ENCODE data around the gene ZNF438. TPM values are rescaled to one million over a fixed set of nuclear protein-coding genes. Genes with fewer than 3 reads are reported as not detected.

ZNF438 gene
- total RNA-seq, 1 experiment from 2014 or later = 8.4 TPM

DNA sequence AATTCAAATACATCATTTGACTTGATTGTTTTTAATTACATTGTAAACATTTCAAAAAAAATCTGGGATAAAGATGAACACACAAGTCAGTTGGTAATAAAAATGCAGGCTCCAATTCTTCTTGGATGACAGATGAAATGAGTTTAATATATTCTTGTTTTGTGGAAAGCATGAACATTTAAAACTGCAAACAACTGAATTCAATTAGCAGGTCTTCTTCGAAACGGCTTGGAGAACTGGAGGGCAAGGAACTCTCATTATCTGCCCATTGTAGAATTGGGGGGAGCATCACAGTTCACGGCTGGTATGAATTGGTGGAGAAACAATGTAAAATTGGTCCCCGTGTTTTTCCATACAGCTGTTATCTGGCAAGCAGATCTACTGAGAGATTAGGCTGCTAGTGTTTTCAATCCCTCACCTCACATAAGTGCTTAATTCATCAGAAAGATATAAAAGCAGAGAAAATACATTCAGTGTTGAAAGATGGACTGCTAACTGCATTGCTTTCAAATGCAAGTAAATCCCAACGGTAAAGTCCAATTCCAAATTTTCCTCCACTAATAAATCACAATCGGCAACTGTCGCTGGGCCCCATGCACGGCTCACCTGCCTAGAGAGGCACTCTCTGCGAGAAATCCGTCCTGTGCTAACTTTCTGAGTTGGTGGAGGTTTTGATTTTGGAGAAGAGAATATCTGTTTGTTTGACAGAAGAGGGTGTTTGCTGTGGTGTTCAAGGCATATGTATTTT, 199.5 kb downstream of the ZNF438 start:
- Mint-ChIP-seq H3K27me3 (ENCODE audit: insufficient read depth, unreplicated experiment) (no peaks in the 10 kb centered on the region), H3K4me1 (ENCODE audit: insufficient read depth, unreplicated experiment) (peaks cover 7% of the 10 kb centered on the region), H3K9me3 (ENCODE audit: unreplicated experiment) (no peaks in the 10 kb centered on the region), H3K36me3 (ENCODE audit: insufficient read depth, unreplicated experiment) (no peaks in the 10 kb centered on the region), H3K27ac (ENCODE audit: low read depth, unreplicated experiment) (no peak overlapping the region), H3K4me3 (ENCODE audit: unreplicated experiment) (no peak overlapping the region)
- DNase-seq (ENCODE audit: unreplicated experiment) = no peak
- ChIA-PET POLR2A (no interaction called here), CTCF (no interaction called here)
- BruUV-seq (replicated peaks) = no TSS peak
- TF ChIP-seq, protein P1, sequence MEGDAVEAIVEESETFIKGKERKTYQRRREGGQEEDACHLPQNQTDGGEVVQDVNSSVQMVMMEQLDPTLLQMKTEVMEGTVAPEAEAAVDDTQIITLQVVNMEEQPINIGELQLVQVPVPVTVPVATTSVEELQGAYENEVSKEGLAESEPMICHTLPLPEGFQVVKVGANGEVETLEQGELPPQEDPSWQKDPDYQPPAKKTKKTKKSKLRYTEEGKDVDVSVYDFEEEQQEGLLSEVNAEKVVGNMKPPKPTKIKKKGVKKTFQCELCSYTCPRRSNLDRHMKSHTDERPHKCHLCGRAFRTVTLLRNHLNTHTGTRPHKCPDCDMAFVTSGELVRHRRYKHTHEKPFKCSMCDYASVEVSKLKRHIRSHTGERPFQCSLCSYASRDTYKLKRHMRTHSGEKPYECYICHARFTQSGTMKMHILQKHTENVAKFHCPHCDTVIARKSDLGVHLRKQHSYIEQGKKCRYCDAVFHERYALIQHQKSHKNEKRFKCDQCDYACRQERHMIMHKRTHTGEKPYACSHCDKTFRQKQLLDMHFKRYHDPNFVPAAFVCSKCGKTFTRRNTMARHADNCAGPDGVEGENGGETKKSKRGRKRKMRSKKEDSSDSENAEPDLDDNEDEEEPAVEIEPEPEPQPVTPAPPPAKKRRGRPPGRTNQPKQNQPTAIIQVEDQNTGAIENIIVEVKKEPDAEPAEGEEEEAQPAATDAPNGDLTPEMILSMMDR (IDR thresholded peaks at IDR 0.05; ENCODE audit: unreplicated experiment) = no peak
- intact Hi-C loops (cut with micrococcal nuclease) = no loop called here

GRCh38 chr10:30831426-30831825, 200.2 kb downstream of the ZNF438 start:
- no peak overlapping the region for H3K4me3 Mint-ChIP-seq (ENCODE audit: unreplicated experiment)
- POLR2A ChIA-PET = no interaction called here

DNA sequence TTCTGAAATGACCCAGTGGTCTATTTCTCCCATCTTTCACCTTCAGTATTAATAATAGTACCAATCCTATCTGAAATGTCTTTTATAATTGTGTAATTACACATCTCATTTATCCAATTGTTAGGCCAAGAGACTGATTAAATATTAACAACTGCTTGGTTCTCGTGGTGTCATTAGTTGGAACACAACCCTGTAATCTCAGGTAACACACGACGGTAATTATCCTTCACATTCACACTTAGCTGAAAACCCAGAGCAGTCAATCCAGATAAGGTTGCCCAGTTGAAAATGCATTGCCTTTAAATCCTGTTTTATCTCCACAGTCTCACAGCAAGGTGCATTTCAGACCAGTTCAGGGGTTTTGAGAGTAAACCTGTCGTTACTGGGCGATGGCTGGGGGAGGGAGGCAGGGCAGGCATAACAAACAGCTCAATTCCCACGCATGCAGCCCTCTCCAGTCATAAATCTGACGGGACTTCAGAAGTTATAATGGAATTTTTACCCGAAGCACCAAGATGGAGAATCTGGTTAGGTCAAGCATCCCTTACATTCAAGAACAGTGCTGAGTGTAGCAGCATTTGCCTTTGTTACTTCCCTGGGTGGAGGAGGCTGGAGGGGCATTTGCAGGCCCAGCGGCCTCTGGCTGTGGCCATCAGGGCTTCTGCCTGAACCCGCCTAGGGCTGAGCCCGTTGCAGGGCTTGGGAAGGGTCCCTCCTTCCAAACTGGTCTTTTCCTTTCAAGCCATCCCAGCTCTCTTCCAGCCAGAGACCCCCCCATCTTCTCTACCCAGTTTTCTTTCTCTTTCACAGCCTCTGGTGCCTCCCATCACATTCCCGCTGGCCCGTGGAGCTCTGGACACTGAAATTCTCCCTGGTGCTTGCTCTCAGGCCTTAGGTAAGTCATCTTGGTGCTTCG, 201.1 kb downstream of the ZNF438 start:
- no peak overlapping the region for H3K4me3 Mint-ChIP-seq (ENCODE audit: unreplicated experiment)
- intact Hi-C loops (cut with micrococcal nuclease) = no loop called here
- H3K27me3 Mint-ChIP-seq (ENCODE audit: insufficient read depth, unreplicated experiment) = no peaks in the 10 kb centered on the region
- ChIA-PET POLR2A (no interaction called here), CTCF (interaction anchor here (0.6 kb wide), 1 partner anchor 1320 kb away, joined by 4 read pairs; no protein-coding TSS in a partner anchor)
- H3K27ac Mint-ChIP-seq (ENCODE audit: low read depth, unreplicated experiment) = no peak overlapping the region
- no peaks in the 10 kb centered on the region for H3K36me3 Mint-ChIP-seq (ENCODE audit: insufficient read depth, unreplicated experiment)
- H3K9me3 Mint-ChIP-seq (ENCODE audit: unreplicated experiment) = no peaks in the 10 kb centered on the region
- H3K4me1 Mint-ChIP-seq (ENCODE audit: insufficient read depth, unreplicated experiment) = peaks cover 7% of the 10 kb centered on the region
- DNase-seq (ENCODE audit: unreplicated experiment) = no peak
- BruUV-seq (replicated peaks) = no TSS peak
- TF ChIP-seq, protein P1 (IDR thresholded peaks at IDR 0.05; ENCODE audit: unreplicated experiment) = no peak

More at GRCh38 chr10:30831426-30831825, 200.2 kb downstream of the ZNF438 start:
- H3K9me3 Mint-ChIP-seq (ENCODE audit: unreplicated experiment) = no peaks in the 10 kb centered on the region
- DNase-seq (ENCODE audit: unreplicated experiment) = no peak
- peaks cover 7% of the 10 kb centered on the region for H3K4me1 Mint-ChIP-seq (ENCODE audit: insufficient read depth, unreplicated experiment)
- intact Hi-C loops (cut with micrococcal nuclease) = no loop called here
- CTCF ChIA-PET = no interaction called here
- BruUV-seq (replicated peaks) = no TSS peak
- no peaks in the 10 kb centered on the region for H3K36me3 Mint-ChIP-seq (ENCODE audit: insufficient read depth, unreplicated experiment)
- no peak overlapping the region for H3K27ac Mint-ChIP-seq (ENCODE audit: low read depth, unreplicated experiment)
- TF ChIP-seq, protein P1 (IDR thresholded peaks at IDR 0.05; ENCODE audit: unreplicated experiment) = no peak
- H3K27me3 Mint-ChIP-seq (ENCODE audit: insufficient read depth, unreplicated experiment) = no peaks in the 10 kb centered on the region

DNA sequence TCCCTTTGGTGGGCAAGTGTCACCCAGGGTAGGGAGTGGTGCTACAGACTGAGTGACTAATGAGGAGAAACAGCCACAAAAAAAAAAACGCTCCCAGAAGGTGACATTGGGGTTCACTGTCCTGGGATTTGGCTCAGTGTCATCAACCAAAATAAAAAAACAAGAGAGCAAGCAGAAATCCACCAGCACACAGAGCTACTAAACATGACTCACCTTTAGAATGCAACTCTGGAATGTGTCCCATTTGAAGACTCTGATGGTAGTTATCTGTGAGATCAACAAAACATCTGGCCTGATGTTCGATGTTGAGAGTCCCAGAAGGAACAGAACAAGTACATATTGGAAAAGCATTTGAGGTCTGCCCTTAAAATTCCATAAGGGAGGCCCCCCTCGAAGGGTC, 201.8 kb downstream of the ZNF438 start:
- H3K9me3 Mint-ChIP-seq (ENCODE audit: unreplicated experiment) = no peaks in the 10 kb centered on the region
- POLR2A ChIA-PET = no interaction called here
- H3K27me3 Mint-ChIP-seq (ENCODE audit: insufficient read depth, unreplicated experiment) = no peaks in the 10 kb centered on the region
- DNase-seq (ENCODE audit: unreplicated experiment) = peak; percentile 5
- H3K4me3 Mint-ChIP-seq (ENCODE audit: unreplicated experiment) = no peak overlapping the region
- CTCF ChIA-PET = interaction anchor here (0.6 kb wide), 1 partner anchor 1321 kb away, joined by 4 read pairs; no protein-coding TSS in a partner anchor
- TF ChIP-seq, protein P1 (IDR thresholded peaks at IDR 0.05; ENCODE audit: unreplicated experiment) = no peak
- H3K4me1 Mint-ChIP-seq (ENCODE audit: insufficient read depth, unreplicated experiment) = peaks cover 7% of the 10 kb centered on the region
- BruUV-seq (replicated peaks) = no TSS peak
- H3K36me3 Mint-ChIP-seq (ENCODE audit: insufficient read depth, unreplicated experiment) = no peaks in the 10 kb centered on the region
- H3K27ac Mint-ChIP-seq (ENCODE audit: low read depth, unreplicated experiment) = no peak overlapping the region
- intact Hi-C loops (cut with micrococcal nuclease) = no loop called here
